NB4 (cell line): ENCODE data around the gene ALDH3A2.

ENCODE experiments used
- MYC ChIP-seq: IDR thresholded peaks from 2 replicates; pipeline ENCODE4 v1.6.1; 2011; ENCODE audit warnings: low read depth, low read length
- POLR2A ChIP-seq: IDR thresholded peaks from 2 replicates; pipeline ENCODE4 v1.6.1; 2011; ENCODE audit warnings: mild to moderate bottlenecking; ENCODE audit not compliant: insufficient read length; ENCODE audit errors: extremely low read depth
- TF ChIP-seq, protein P1 (sequence below): IDR thresholded peaks from one replicate; pipeline ENCODE4 v1.5.1; 2012; ENCODE audit warnings: low read depth, low read length
- TF ChIP-seq, protein P2 (sequence below): IDR thresholded peaks from 2 replicates; pipeline ENCODE4 v1.6.1; 2011; ENCODE audit warnings: low read depth, low read length

DNA sequence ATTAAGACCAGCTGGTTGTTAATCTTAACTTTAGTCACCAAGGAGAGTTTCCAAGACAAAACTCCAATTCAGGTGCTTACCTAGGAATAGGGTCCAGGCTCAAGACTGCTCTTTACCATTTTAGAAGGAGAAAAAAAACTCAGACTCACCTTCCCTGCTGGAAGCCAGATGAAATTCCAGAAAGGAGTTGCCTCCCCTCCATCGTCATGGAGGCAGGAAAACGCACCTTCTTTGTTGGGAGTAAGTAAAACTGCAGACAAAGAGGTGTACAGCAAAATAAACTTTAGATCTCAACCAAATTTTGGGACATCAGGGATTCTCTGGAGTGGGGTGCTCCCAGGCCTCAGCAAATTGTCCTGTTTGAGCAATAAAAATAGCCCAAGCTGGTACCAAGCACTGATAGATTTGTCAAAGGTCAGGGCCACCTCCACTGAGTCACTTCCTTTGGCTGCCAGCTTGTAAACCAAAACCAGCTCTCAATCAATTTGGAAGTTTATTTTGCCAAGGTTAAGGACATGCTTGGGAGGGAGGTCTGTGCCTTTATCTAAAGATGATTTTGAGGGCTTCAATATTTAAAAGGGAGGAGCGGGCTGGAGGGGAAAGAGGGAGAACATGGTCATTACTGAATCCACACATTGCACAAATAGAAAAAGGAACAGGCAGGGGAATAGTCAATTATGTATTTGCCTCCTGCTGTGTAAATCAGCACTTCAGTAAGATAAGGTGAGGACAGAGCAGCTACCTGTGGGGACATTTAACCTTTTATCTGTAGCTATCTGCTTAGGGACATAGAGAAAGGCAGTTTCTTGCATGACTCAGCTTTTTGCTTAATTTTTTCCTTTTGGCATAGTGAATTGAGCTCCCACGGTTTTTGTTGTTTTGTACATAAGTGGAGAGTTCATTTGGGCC, 1.5 kb upstream of the ALDH3A2 start:
- TF ChIP-seq POLR2A (no peak), MYC (no peak)
- TF ChIP-seq, protein P1, sequence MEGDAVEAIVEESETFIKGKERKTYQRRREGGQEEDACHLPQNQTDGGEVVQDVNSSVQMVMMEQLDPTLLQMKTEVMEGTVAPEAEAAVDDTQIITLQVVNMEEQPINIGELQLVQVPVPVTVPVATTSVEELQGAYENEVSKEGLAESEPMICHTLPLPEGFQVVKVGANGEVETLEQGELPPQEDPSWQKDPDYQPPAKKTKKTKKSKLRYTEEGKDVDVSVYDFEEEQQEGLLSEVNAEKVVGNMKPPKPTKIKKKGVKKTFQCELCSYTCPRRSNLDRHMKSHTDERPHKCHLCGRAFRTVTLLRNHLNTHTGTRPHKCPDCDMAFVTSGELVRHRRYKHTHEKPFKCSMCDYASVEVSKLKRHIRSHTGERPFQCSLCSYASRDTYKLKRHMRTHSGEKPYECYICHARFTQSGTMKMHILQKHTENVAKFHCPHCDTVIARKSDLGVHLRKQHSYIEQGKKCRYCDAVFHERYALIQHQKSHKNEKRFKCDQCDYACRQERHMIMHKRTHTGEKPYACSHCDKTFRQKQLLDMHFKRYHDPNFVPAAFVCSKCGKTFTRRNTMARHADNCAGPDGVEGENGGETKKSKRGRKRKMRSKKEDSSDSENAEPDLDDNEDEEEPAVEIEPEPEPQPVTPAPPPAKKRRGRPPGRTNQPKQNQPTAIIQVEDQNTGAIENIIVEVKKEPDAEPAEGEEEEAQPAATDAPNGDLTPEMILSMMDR, result no peak
- TF ChIP-seq, protein P2, sequence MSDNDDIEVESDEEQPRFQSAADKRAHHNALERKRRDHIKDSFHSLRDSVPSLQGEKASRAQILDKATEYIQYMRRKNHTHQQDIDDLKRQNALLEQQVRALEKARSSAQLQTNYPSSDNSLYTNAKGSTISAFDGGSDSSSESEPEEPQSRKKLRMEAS, result no peak
